Measurements from ENCODE around the gene CRHBP.
"Not testable (repeated sequence)": the region's sequence is repeated elsewhere in the genome, so short reads cannot be mapped to it uniquely, and the experiment has no call there.

DNA sequence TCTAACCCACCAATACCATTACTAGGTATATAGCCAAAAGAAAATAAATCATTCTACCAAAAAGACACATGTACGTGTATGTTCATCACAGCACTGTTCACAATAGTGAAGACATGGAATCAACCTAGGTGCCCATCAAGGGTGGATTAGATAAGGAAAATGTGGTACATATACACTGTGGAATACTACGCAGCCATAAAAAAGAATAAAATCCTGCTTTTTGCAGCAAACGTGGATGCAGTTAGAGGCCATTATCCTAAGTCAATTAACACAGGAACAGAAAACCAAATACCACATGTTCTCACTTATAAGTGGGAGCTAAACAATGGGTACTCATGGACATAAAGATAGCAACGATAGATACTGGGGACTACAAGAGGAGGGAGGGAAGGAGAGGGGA lies 45.4 kb downstream of the CRHBP start:
- TF ChIP-seq, protein P1, sequence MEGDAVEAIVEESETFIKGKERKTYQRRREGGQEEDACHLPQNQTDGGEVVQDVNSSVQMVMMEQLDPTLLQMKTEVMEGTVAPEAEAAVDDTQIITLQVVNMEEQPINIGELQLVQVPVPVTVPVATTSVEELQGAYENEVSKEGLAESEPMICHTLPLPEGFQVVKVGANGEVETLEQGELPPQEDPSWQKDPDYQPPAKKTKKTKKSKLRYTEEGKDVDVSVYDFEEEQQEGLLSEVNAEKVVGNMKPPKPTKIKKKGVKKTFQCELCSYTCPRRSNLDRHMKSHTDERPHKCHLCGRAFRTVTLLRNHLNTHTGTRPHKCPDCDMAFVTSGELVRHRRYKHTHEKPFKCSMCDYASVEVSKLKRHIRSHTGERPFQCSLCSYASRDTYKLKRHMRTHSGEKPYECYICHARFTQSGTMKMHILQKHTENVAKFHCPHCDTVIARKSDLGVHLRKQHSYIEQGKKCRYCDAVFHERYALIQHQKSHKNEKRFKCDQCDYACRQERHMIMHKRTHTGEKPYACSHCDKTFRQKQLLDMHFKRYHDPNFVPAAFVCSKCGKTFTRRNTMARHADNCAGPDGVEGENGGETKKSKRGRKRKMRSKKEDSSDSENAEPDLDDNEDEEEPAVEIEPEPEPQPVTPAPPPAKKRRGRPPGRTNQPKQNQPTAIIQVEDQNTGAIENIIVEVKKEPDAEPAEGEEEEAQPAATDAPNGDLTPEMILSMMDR (IDR thresholded peaks at IDR 0.05; ENCODE audit: insufficient read depth, low read depth, low read length): not testable (repeated sequence)
- not testable (repeated sequence) for TF ChIP-seq EZH2 (IDR thresholded peaks at IDR 0.05; ENCODE audit: insufficient read depth, low read length)

Measured in astrocyte (in vitro differentiated cells and primary cell).